ENCODE results near the gene RAB14.

- TF ChIP-seq CTCF (tag by site-specific recombination; IDR thresholded peaks at IDR 0.05) (no peak), ZNF157 (tag by site-specific recombination; IDR thresholded peaks at IDR 0.05) (no peak), OVOL3 (tag by site-specific recombination; IDR thresholded peaks at IDR 0.05) (no peak), ZBTB26 (tag by site-specific recombination; optimal IDR thresholded peaks at IDR 0.05) (no peak), ZIC2 (tag by site-specific recombination; IDR thresholded peaks at IDR 0.05) (no peak), ZBTB20 (tag by site-specific recombination; IDR thresholded peaks at IDR 0.05) (no peak), ZNF146 (tag by site-specific recombination; IDR thresholded peaks at IDR 0.05) (no peak), ZNF174 (tag by site-specific recombination; IDR thresholded peaks at IDR 0.05) (no peak), ZNF747 (tag by site-specific recombination; IDR thresholded peaks at IDR 0.05) (no peak), ZNF350 (tag by site-specific recombination; IDR thresholded peaks at IDR 0.05) (no peak)
Observed at GRCh38 chr9:121157939-121158338, 43.7 kb downstream of the RAB14 start.

All from HEK293 (cell line).